Ishikawa (cell line): ENCODE results near the gene JAKMIP3.

Experiments
- CEBPB ChIP-seq: IDR thresholded peaks from 2 replicates; pipeline ENCODE4 v1.6.1; 2012
- CREB1 ChIP-seq: IDR thresholded peaks from 2 replicates; pipeline ENCODE4 v1.6.1; 2012; ENCODE audit warnings: low read depth
- EGR1 ChIP-seq: IDR thresholded peaks from 2 replicates; pipeline ENCODE4 v1.6.1; 2012
- EP300 ChIP-seq: IDR thresholded peaks from 2 replicates; pipeline ENCODE4 v1.6.1; 2012; ENCODE audit warnings: borderline replicate concordance
- TCF12 ChIP-seq: IDR thresholded peaks from 2 replicates; pipeline ENCODE4 v1.6.1; 2012; ENCODE audit warnings: low read depth
- YY1 ChIP-seq: IDR thresholded peaks from 2 replicates; pipeline ENCODE4 v1.6.1; 2012; ENCODE audit warnings: low read depth
- TF ChIP-seq, protein P1 (sequence below): IDR thresholded peaks from 2 replicates; pipeline ENCODE4 v1.6.1; 2012
- TF ChIP-seq, protein P2 (sequence below): IDR thresholded peaks from 2 replicates; pipeline ENCODE4 v1.6.1; 2012
- TF ChIP-seq, protein P3 (sequence below): IDR thresholded peaks from 2 replicates; pipeline ENCODE4 v1.6.1; 2012; ENCODE audit warnings: low read depth, mild to moderate bottlenecking

DNA sequence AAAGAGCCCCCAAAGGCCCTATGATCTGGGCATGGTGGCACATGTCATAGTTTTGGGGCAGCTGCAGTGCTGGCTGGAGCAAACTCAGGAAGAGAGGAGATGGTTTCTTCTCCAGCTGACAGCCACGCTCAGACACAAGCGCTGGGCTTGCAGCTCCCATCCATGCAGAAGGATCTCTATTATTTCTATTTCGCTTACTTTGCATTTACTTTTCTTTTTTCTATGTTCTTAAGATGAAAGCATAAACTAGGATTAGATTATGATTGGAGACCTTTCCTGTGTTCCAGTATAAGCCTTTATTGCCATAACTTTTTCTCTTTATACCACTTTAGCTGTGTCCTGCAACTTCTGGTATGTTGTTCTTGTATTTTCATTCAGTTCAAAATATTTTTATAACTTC is 5.0 kb downstream of the JAKMIP3 start:
- TF ChIP-seq EP300 (no peak), CEBPB (no peak), TCF12 (no peak), CREB1 (no peak), EGR1 (no peak), YY1 (no peak)
- TF ChIP-seq, protein P1, sequence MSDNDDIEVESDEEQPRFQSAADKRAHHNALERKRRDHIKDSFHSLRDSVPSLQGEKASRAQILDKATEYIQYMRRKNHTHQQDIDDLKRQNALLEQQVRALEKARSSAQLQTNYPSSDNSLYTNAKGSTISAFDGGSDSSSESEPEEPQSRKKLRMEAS = no peak
- TF ChIP-seq, protein P2, sequence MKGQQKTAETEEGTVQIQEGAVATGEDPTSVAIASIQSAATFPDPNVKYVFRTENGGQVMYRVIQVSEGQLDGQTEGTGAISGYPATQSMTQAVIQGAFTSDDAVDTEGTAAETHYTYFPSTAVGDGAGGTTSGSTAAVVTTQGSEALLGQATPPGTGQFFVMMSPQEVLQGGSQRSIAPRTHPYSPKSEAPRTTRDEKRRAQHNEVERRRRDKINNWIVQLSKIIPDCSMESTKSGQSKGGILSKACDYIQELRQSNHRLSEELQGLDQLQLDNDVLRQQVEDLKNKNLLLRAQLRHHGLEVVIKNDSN = no peak
- TF ChIP-seq, protein P3, sequence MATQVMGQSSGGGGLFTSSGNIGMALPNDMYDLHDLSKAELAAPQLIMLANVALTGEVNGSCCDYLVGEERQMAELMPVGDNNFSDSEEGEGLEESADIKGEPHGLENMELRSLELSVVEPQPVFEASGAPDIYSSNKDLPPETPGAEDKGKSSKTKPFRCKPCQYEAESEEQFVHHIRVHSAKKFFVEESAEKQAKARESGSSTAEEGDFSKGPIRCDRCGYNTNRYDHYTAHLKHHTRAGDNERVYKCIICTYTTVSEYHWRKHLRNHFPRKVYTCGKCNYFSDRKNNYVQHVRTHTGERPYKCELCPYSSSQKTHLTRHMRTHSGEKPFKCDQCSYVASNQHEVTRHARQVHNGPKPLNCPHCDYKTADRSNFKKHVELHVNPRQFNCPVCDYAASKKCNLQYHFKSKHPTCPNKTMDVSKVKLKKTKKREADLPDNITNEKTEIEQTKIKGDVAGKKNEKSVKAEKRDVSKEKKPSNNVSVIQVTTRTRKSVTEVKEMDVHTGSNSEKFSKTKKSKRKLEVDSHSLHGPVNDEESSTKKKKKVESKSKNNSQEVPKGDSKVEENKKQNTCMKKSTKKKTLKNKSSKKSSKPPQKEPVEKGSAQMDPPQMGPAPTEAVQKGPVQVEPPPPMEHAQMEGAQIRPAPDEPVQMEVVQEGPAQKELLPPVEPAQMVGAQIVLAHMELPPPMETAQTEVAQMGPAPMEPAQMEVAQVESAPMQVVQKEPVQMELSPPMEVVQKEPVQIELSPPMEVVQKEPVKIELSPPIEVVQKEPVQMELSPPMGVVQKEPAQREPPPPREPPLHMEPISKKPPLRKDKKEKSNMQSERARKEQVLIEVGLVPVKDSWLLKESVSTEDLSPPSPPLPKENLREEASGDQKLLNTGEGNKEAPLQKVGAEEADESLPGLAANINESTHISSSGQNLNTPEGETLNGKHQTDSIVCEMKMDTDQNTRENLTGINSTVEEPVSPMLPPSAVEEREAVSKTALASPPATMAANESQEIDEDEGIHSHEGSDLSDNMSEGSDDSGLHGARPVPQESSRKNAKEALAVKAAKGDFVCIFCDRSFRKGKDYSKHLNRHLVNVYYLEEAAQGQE = no peak
